Right atrium auricular region (tissue), 2 donors: ENCODE results near the gene GFM1. TPM values are rescaled to one million over a fixed set of nuclear protein-coding genes. Genes with fewer than 3 reads are reported as not detected.

Experiments
- DNase-seq: peaks from one replicate; pipeline ENCODE4 v3.0.0-alpha.2; 2019; ENCODE audit warnings: low spot score
- H3K27ac ChIP-seq, 2 donors: fragments of 200-600 bp; sonication (generic); 1 replicate in 1 of 2; 2 replicates in 1 of 2; pipeline ENCODE4 v1.5.1; 2016 to 2019
- H3K27me3 ChIP-seq, 2 donors: fragments of 200-600 bp; sonication (generic); one replicate each; pipeline versions ENCODE4 v1.5.1 to v1.6.0; 2017 to 2019
- H3K36me3 ChIP-seq: fragments of 200-600 bp; sonication (generic); one replicate; pipeline ENCODE4 v1.5.1; 2016
- H3K4me1 ChIP-seq, 2 donors: fragments of 200-600 bp; sonication (generic); one replicate each; pipeline versions ENCODE4 v1.5.1 to v1.6.0; 2017 to 2019
- H3K4me3 ChIP-seq, 2 donors: fragments of 200-600 bp; sonication (generic); 1 replicate in 1 of 2; 2 replicates in 1 of 2; pipeline ENCODE4 v1.5.1; 2017 to 2019; ENCODE audit warnings: mild to moderate bottlenecking in 1 of 2, moderate library complexity in 1 of 2
- H3K9me3 ChIP-seq, 2 donors: fragments of 200-600 bp; sonication (generic); one replicate each; pipeline ENCODE4 v1.5.1; 2019
- CTCF ChIP-seq, 2 donors: fragments of 200-600 bp; sonication (generic); IDR thresholded peaks; one replicate each; pipeline ENCODE4 v1.5.1; 2019; ENCODE audit warnings: antibody characterized with exemption in 2 of 2
- total RNA-seq, 2 donors: library from RNA; depleted of rRNA; stranded (reverse); fragments of >200 nt; gene quantifications; one replicate each; pipeline ENCODE4 v1.1.0, GENCODE V29; 2016

Gene GFM1
- total RNA-seq, 2 donors from 2014 or later = 27.0 to 54.5 TPM

DNA sequence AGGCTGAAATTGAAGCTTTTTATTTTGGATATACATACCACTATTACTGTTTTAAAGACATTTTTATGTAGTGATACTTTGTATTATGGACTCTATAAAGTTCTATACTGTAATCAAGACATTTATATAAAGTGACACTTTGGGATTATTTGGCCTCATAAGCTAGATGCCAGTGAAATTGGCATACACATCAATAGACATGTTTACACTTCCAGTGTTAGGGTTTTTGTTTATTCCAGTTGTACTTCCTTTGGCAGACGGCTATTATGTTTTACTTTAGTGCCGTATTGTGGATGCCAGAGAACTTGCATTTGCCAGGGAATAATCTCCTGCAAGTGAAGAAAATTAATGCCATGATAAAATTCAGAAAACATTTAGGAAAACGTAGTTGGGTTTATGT is 22.1 kb downstream of the GFM1 start:
- Histone ChIP-seq H3K4me1 (no peaks in the 10 kb centered on the region), H3K27me3 (no peaks in the 10 kb centered on the region), H3K36me3 (peaks cover 51% of the 10 kb centered on the region)

GRCh38 chr3:158668506-158668905 is 24.2 kb downstream of the GFM1 start:
- H3K36me3 ChIP-seq = peaks cover 32% of the 10 kb centered on the region
- no peaks in the 10 kb centered on the region for H3K27me3 ChIP-seq
- H3K4me1 ChIP-seq = no peaks in the 10 kb centered on the region
- no peak overlapping the region for H3K27ac ChIP-seq
- H3K9me3 ChIP-seq = no peaks in the 10 kb centered on the region
- H3K4me3 ChIP-seq = no peak overlapping the region
- DNase-seq = no peak
- no peak for TF ChIP-seq CTCF (IDR thresholded peaks at IDR 0.05)

More for the DNA sequence above, 22.1 kb downstream of the GFM1 start:
- Histone ChIP-seq H3K9me3 (no peaks in the 10 kb centered on the region), H3K27ac (no peak overlapping the region), H3K4me3 (no peak overlapping the region)
- no peak for TF ChIP-seq CTCF (IDR thresholded peaks at IDR 0.05)
- DNase-seq = no peak

GRCh38 chr3:158671821-158672214 is 27.5 kb downstream of the GFM1 start:
- Histone ChIP-seq H3K4me1 (no peaks in the 10 kb centered on the region), H3K9me3 (no peaks in the 10 kb centered on the region), H3K4me3 (peak overlapping the region; percentile 36 to 58), H3K27me3 (no peaks in the 10 kb centered on the region), H3K27ac (peak overlapping the region; percentile 76), H3K36me3 (peaks cover 11% of the 10 kb centered on the region)
- DNase-seq = no peak
- TF ChIP-seq CTCF (IDR thresholded peaks at IDR 0.05) = no peak

- Histone ChIP-seq H3K4me1 (no peaks in the 10 kb centered on the region), H3K36me3 (peaks cover 7% of the 10 kb centered on the region), H3K4me3 (peak within 1 kb of the TSS; percentile 36 to 58), H3K9me3 (no peaks in the 10 kb centered on the region), H3K27me3 (no peaks in the 10 kb centered on the region), H3K27ac (peak within 1 kb of the TSS; percentile 76)
- peak; percentile 79 for DNase-seq
- peak; percentile 48 to 72 for TF ChIP-seq CTCF (IDR thresholded peaks at IDR 0.05)
These were observed 28.2 kb downstream of the GFM1 start, which contains the start of gene LXN for GRCh38 chr3:158672215-158673176. Gene LXN (minus strand): TSS chr3:158672648. CDS start chr3:158672478, 170 bp downstream.

DNA sequence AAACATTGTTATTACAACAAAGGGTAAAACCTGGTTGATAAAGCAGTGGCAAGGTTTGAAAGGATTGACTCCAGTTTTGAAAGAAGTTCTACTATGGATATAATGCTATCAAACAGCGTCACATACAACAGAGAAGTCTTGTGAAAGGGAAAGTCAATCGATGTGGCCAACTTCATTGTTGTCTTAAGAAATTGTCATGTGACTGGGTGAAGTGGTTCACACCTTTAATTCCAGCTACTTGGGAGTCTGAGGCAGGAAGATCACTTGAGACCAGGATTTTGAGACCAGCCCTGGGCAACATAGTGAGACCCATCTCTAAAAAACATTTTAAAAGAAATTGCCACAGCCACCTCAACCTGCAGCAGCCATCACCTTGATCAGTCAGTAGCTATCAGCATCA is 34.4 kb downstream of the GFM1 start:
- H3K4me1 ChIP-seq = no peaks in the 10 kb centered on the region
- H3K4me3 ChIP-seq = no peak overlapping the region
- H3K27me3 ChIP-seq = no peaks in the 10 kb centered on the region
- TF ChIP-seq CTCF (IDR thresholded peaks at IDR 0.05) = no peak
- no peak overlapping the region for H3K27ac ChIP-seq
- H3K36me3 ChIP-seq = peaks cover 3% of the 10 kb centered on the region
- no peaks in the 10 kb centered on the region for H3K9me3 ChIP-seq
- no peak for DNase-seq
